Esophagus muscularis mucosa (tissue), 3 donors: ENCODE data around the gene CFAP52.
"Not testable (repeated sequence)": the region's sequence is repeated elsewhere in the genome, so short reads cannot be mapped to it uniquely, and the experiment has no call there.

Source experiments
- POLR2A ChIP-seq: fragments of 450-650 bp; IDR thresholded peaks from one replicate; pipeline ENCODE4 v1.6.1; 2017; ENCODE audit warnings: antibody characterized with exemption, moderate library complexity, mild to moderate bottlenecking, low read depth
- POLR2AphosphoS5 ChIP-seq, 2 donors: sonication (generic); formaldehyde crosslinking; IDR thresholded peaks; one replicate each; pipeline ENCODE4 v1.6.1; 2017; ENCODE audit warnings: antibody characterized with exemption in 2 of 2
- TF ChIP-seq, protein P1 (sequence below), 3 experiments: fragments of 200-600 bp in 2 of 3; fragments of 450-650 bp in 1 of 3; sonication (generic) in 2 of 3; IDR thresholded peaks; one replicate each; pipeline ENCODE4 v1.5.1; 2017 to 2019; ENCODE audit warnings: antibody characterized with exemption in 3 of 3, mild to moderate bottlenecking in 2 of 3, moderate library complexity in 1 of 3

DNA sequence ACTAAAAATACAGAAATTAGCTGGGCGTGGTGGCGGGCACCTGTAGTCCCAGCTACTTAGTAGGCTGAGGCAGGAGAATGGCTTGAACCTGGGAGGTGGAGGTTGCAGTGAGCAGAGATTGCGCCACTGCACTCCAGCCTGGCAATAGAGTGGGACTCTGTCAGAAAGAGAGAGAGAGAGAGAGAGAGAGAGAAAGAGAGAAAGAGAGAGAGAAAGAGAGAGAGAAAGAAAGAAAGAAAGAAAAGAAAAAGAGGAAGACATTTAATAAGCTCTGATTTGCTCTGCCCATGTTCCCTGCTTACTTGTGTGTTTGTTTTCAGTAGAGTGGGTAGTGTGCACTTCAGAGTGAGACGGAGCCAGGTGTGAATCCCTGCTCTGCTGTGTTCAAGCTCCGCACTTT, 21.2 kb downstream of the CFAP52 start:
- TF ChIP-seq, protein P1, sequence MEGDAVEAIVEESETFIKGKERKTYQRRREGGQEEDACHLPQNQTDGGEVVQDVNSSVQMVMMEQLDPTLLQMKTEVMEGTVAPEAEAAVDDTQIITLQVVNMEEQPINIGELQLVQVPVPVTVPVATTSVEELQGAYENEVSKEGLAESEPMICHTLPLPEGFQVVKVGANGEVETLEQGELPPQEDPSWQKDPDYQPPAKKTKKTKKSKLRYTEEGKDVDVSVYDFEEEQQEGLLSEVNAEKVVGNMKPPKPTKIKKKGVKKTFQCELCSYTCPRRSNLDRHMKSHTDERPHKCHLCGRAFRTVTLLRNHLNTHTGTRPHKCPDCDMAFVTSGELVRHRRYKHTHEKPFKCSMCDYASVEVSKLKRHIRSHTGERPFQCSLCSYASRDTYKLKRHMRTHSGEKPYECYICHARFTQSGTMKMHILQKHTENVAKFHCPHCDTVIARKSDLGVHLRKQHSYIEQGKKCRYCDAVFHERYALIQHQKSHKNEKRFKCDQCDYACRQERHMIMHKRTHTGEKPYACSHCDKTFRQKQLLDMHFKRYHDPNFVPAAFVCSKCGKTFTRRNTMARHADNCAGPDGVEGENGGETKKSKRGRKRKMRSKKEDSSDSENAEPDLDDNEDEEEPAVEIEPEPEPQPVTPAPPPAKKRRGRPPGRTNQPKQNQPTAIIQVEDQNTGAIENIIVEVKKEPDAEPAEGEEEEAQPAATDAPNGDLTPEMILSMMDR (IDR thresholded peaks at IDR 0.05), result not testable (repeated sequence)
- not testable (repeated sequence) for TF ChIP-seq POLR2A; POLR2AphosphoS5 (IDR thresholded peaks at IDR 0.05)
